ENCODE data around the gene EVC2. TPM values are rescaled to one million over a fixed set of nuclear protein-coding genes. Genes with fewer than 3 reads are reported as not detected.

Gene EVC2
- total RNA-seq, 1 experiment from 2014 or later: 6.0 TPM

- Histone ChIP-seq H3K4me3 (ENCODE audit: low read depth, low read length, poor library complexity, severe bottlenecking) (no peak overlapping the region), H3K9me3 (ENCODE audit: low read depth, low read length, poor library complexity, severe bottlenecking) (no peaks in the 10 kb centered on the region), H3K27ac (ENCODE audit: low read depth, low read length, poor library complexity, severe bottlenecking) (no peak overlapping the region), H3K36me3 (ENCODE audit: insufficient read depth, low read length, poor library complexity, severe bottlenecking) (no peaks in the 10 kb centered on the region), H3K27me3 (replicated peaks; ENCODE audit: insufficient read depth, low read depth, low read length, poor library complexity) (no peaks in the 10 kb centered on the region), H3K4me1 (ENCODE audit: insufficient read depth, low read length, poor library complexity, severe bottlenecking) (no peaks in the 10 kb centered on the region)
- TF ChIP-seq EZH2 (IDR thresholded peaks at IDR 0.05; ENCODE audit: borderline replicate concordance, low read depth, low read length, poor library complexity, severe bottlenecking) (no peak), CTCF (conservative IDR thresholded peaks at IDR 0.05; ENCODE audit: low read depth, low read length) (no peak)
- no TSS peak for BruUV-seq (replicated peaks)
- ChIA-PET CTCF (no interaction called here), POLR2A (ENCODE audit: low non-redundant PET) (no interaction called here)
- no peak for DNase-seq (ENCODE audit: low spot score)
- intact Hi-C loops (cut with micrococcal nuclease; ENCODE audit: unreplicated experiment): no loop called here
Observed at GRCh38 chr4:5700459-5700858, 7.9 kb downstream of the EVC2 start.

DNA sequence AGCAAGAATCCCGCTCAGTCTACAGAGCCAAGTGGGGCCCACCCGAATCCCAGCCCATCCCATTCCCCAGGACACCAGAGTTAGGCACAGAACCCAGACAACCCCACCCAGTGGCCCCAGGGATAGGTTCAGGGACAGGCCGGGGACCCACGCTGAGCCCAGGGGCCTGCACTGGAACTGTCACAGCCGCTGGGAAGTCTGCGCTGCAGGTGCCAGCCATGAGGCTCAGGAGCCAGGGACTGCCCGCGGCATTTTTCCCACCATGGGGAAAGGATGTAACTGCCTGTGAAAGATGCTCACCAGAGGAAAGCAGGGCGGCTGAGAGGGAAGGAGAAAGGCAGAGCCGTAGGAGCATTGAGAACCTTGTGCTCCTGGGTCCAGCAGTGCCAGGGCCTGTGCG lies 12.0 kb downstream of the EVC2 start:
- BruUV-seq (replicated peaks): no TSS peak
- intact Hi-C loops (cut with micrococcal nuclease; ENCODE audit: unreplicated experiment): no loop called here
- H3K9me3 ChIP-seq (ENCODE audit: low read depth, low read length, poor library complexity, severe bottlenecking): no peaks in the 10 kb centered on the region
- POLR2A ChIA-PET (ENCODE audit: low non-redundant PET): no interaction called here
- CTCF ChIA-PET: no interaction called here
- H3K4me1 ChIP-seq (ENCODE audit: insufficient read depth, low read length, poor library complexity, severe bottlenecking): no peaks in the 10 kb centered on the region
- H3K27ac ChIP-seq (ENCODE audit: low read depth, low read length, poor library complexity, severe bottlenecking): no peak overlapping the region
- H3K27me3 ChIP-seq (replicated peaks; ENCODE audit: insufficient read depth, low read depth, low read length, poor library complexity): no peaks in the 10 kb centered on the region
- no peaks in the 10 kb centered on the region for H3K36me3 ChIP-seq (ENCODE audit: insufficient read depth, low read length, poor library complexity, severe bottlenecking)
- no peak for DNase-seq (ENCODE audit: low spot score)
- no peak overlapping the region for H3K4me3 ChIP-seq (ENCODE audit: low read depth, low read length, poor library complexity, severe bottlenecking)
- TF ChIP-seq EZH2 (IDR thresholded peaks at IDR 0.05; ENCODE audit: borderline replicate concordance, low read depth, low read length, poor library complexity, severe bottlenecking): no peak
- TF ChIP-seq CTCF (conservative IDR thresholded peaks at IDR 0.05; ENCODE audit: low read depth, low read length): no peak

- Histone ChIP-seq H3K36me3 (ENCODE audit: insufficient read depth, low read length, poor library complexity, severe bottlenecking) (peaks cover 5% of the 10 kb centered on the region), H3K27ac (ENCODE audit: low read depth, low read length, poor library complexity, severe bottlenecking) (no peak overlapping the region), H3K9me3 (ENCODE audit: low read depth, low read length, poor library complexity, severe bottlenecking) (no peaks in the 10 kb centered on the region), H3K4me3 (ENCODE audit: low read depth, low read length, poor library complexity, severe bottlenecking) (no peak overlapping the region), H3K4me1 (ENCODE audit: insufficient read depth, low read length, poor library complexity, severe bottlenecking) (no peaks in the 10 kb centered on the region), H3K27me3 (replicated peaks; ENCODE audit: insufficient read depth, low read depth, low read length, poor library complexity) (no peaks in the 10 kb centered on the region)
- no TSS peak for BruUV-seq (replicated peaks)
- no peak for TF ChIP-seq CTCF (conservative IDR thresholded peaks at IDR 0.05; ENCODE audit: low read depth, low read length)
- no peak for TF ChIP-seq EZH2 (IDR thresholded peaks at IDR 0.05; ENCODE audit: borderline replicate concordance, low read depth, low read length, poor library complexity, severe bottlenecking)
- intact Hi-C loops (cut with micrococcal nuclease; ENCODE audit: unreplicated experiment): no loop called here
- CTCF ChIA-PET: no interaction called here
- POLR2A ChIA-PET (ENCODE audit: low non-redundant PET): no interaction called here
- no peak for DNase-seq (ENCODE audit: low spot score)
Observed at GRCh38 chr4:5693871-5694270, 14.5 kb downstream of the EVC2 start.
